Type B pancreatic cell (in vitro differentiated cells): ENCODE measurements around the gene LRRK1. TPM values are rescaled to one million over a fixed set of nuclear protein-coding genes. Genes with fewer than 3 reads are reported as not detected.

Source experiments
- DNase-seq: peaks from one replicate; pipeline ENCODE4 v3.0.0; 2021; ENCODE audit warnings: mixed read lengths; ENCODE audit not compliant: unreplicated experiment; ENCODE audit errors: extremely low spot score
- H3K27ac Mint-ChIP-seq: 2 replicates; pipeline ENCODE4 v1.8.0; 2021; ENCODE audit warnings: mild to moderate bottlenecking, mixed read lengths
- H3K27me3 Mint-ChIP-seq: 2 replicates; pipeline ENCODE4 v1.8.0; 2021; ENCODE audit warnings: mixed read lengths
- H3K36me3 Mint-ChIP-seq: 2 replicates; pipeline ENCODE4 v1.8.0; 2021; ENCODE audit warnings: mixed read lengths
- H3K4me1 Mint-ChIP-seq: one replicate; pipeline ENCODE4 v1.8.0; 2021; ENCODE audit warnings: mixed read lengths; ENCODE audit not compliant: unreplicated experiment
- H3K4me3 Mint-ChIP-seq: 2 replicates; pipeline ENCODE4 v1.8.0; 2021; ENCODE audit warnings: mild to moderate bottlenecking, mixed read lengths
- H3K9me3 Mint-ChIP-seq: 2 replicates; pipeline ENCODE4 v1.8.0; 2021; ENCODE audit warnings: mixed read lengths
- CTCF ChIP-seq: fragments of 200-600 bp; sonication (generic); conservative IDR thresholded peaks from 2 replicates; pipeline ENCODE4 v1.5.0; 2021; ENCODE audit warnings: antibody characterized with exemption, mild to moderate bottlenecking
- total RNA-seq: library from RNA; stranded (reverse); gene quantifications from 2 replicates; pipeline ENCODE4 v1.2.1, GENCODE V29; 2021; ENCODE audit warnings: low replicate concordance

Gene LRRK1
- total RNA-seq, 1 donor from 2014 or later: 2.0 TPM

GRCh38 chr15:100934166-100934565 is 15.0 kb downstream of the LRRK1 start:
- no peak overlapping the region for H3K27ac Mint-ChIP-seq
- peaks cover 5% of the 10 kb centered on the region for H3K27me3 Mint-ChIP-seq
- no peaks in the 10 kb centered on the region for H3K36me3 Mint-ChIP-seq
- H3K4me1 Mint-ChIP-seq: peaks cover 12% of the 10 kb centered on the region
- DNase-seq: no peak
- peaks cover under 1% of the 10 kb centered on the region for H3K9me3 Mint-ChIP-seq
- no peak for TF ChIP-seq CTCF
- H3K4me3 Mint-ChIP-seq: no peak overlapping the region

- no peak for DNase-seq
- no peaks in the 10 kb centered on the region for H3K9me3 Mint-ChIP-seq
- no peaks in the 10 kb centered on the region for H3K36me3 Mint-ChIP-seq
- H3K27me3 Mint-ChIP-seq: peaks cover 3% of the 10 kb centered on the region
- TF ChIP-seq CTCF: no peak
- H3K4me1 Mint-ChIP-seq: peaks cover 6% of the 10 kb centered on the region
- H3K27ac Mint-ChIP-seq: no peak overlapping the region
- no peak overlapping the region for H3K4me3 Mint-ChIP-seq
These were observed 15.6 kb downstream of the LRRK1 start for GRCh38 chr15:100934726-100935125.

GRCh38 chr15:100937171-100937570 is 18.0 kb downstream of the LRRK1 start:
- no peak for DNase-seq
- Mint-ChIP-seq H3K27ac (no peak overlapping the region), H3K27me3 (peaks cover 3% of the 10 kb centered on the region), H3K9me3 (no peaks in the 10 kb centered on the region), H3K4me3 (no peak overlapping the region), H3K36me3 (no peaks in the 10 kb centered on the region), H3K4me1 (peaks cover 3% of the 10 kb centered on the region)
- no peak for TF ChIP-seq CTCF

- TF ChIP-seq CTCF: no peak
- no peak overlapping the region for H3K27ac Mint-ChIP-seq
- H3K4me1 Mint-ChIP-seq: no peaks in the 10 kb centered on the region
- H3K36me3 Mint-ChIP-seq: no peaks in the 10 kb centered on the region
- peaks cover 3% of the 10 kb centered on the region for H3K27me3 Mint-ChIP-seq
- H3K4me3 Mint-ChIP-seq: no peak overlapping the region
- no peaks in the 10 kb centered on the region for H3K9me3 Mint-ChIP-seq
- DNase-seq: no peak
These were observed 20.6 kb downstream of the LRRK1 start for GRCh38 chr15:100939791-100940190.

GRCh38 chr15:100940767-100941379 is 21.7 kb downstream of the LRRK1 start:
- H3K9me3 Mint-ChIP-seq: no peaks in the 10 kb centered on the region
- H3K27ac Mint-ChIP-seq: no peak overlapping the region
- no peaks in the 10 kb centered on the region for H3K36me3 Mint-ChIP-seq
- DNase-seq: no peak
- H3K4me1 Mint-ChIP-seq: no peaks in the 10 kb centered on the region
- no peaks in the 10 kb centered on the region for H3K27me3 Mint-ChIP-seq
- no peak for TF ChIP-seq CTCF
- no peak overlapping the region for H3K4me3 Mint-ChIP-seq

- H3K9me3 Mint-ChIP-seq: no peaks in the 10 kb centered on the region
- no peak for DNase-seq
- no peak overlapping the region for H3K27ac Mint-ChIP-seq
- no peaks in the 10 kb centered on the region for H3K4me1 Mint-ChIP-seq
- H3K4me3 Mint-ChIP-seq: no peak overlapping the region
- no peaks in the 10 kb centered on the region for H3K27me3 Mint-ChIP-seq
- no peak for TF ChIP-seq CTCF
- no peaks in the 10 kb centered on the region for H3K36me3 Mint-ChIP-seq
These were observed 22.4 kb downstream of the LRRK1 start for GRCh38 chr15:100941536-100941935.
